Gastrocnemius medialis (tissue), 4 donors: ENCODE results near the gene DCUN1D1. TPM values are rescaled to one million over a fixed set of nuclear protein-coding genes. Genes with fewer than 3 reads are reported as not detected.
A peak's percentile ranks its signal among the peaks of the same experiment; 100 is the strongest.

Experiments
- ATAC-seq, 2 donors: fragments of 150-250 bp; one replicate each; pipeline ENCODE4 v1.9.1; 2016
- DNase-seq, 2 donors: peaks; one replicate each; pipeline ENCODE4 v3.0.0-alpha.2; 2019
- H3K27ac ChIP-seq, 4 donors: fragments of 200-600 bp; sonication (generic); 1 replicate in 1 of 4; 2 replicates in 3 of 4; pipeline ENCODE4 v1.5.1; 2016 to 2018; ENCODE audit warnings: mild to moderate bottlenecking in 2 of 4, moderate library complexity in 1 of 4
- H3K27me3 ChIP-seq, 3 donors: fragments of 200-600 bp; sonication (generic) in 2 of 3; 1 replicate in 1 of 3; 2 replicates in 2 of 3; pipeline versions ENCODE4 v1.5.1 to v1.6.0; 2016 to 2019; ENCODE audit warnings: mild to moderate bottlenecking in 1 of 3, moderate library complexity in 1 of 3
- H3K36me3 ChIP-seq, 2 donors: fragments of 200-600 bp; sonication (generic) in 1 of 2; one replicate each; pipeline ENCODE4 v1.5.1; 2017 to 2018
- H3K4me1 ChIP-seq, 2 donors: fragments of 200-600 bp; sonication (generic) in 1 of 2; one replicate each; pipeline ENCODE4 v1.5.1; 2016 to 2017; ENCODE audit warnings: mild to moderate bottlenecking in 2 of 2
- H3K4me3 ChIP-seq, 4 donors: fragments of 200-600 bp; sonication (generic) in 3 of 4; 1 replicate in 1 of 4; 2 replicates in 3 of 4; pipeline ENCODE4 v1.5.1; 2016 to 2019; ENCODE audit warnings: mild to moderate bottlenecking in 2 of 4
- H3K9me3 ChIP-seq, 3 donors: fragments of 200-600 bp; sonication (generic) in 2 of 3; 1 replicate in 1 of 3; 2 replicates in 2 of 3; pipeline ENCODE4 v1.5.1; 2016 to 2019
- POLR2A ChIP-seq, 2 donors: fragments of 450-650 bp; IDR thresholded peaks; one replicate each; pipeline ENCODE4 v1.6.1; 2017; ENCODE audit warnings: antibody characterized with exemption in 2 of 2, mild to moderate bottlenecking in 2 of 2, moderate library complexity in 2 of 2
- in situ Hi-C, 4 donors: fragments of 200-750 bp; cut with MboI; loops; one replicate each; pipeline versions ENCODE4 v1.15.0 to v1.8.0; 2017; ENCODE audit warnings: low sequenced_read_pairs in 4 of 4
- intact Hi-C: fragments of 100-400 bp; cut with DNase I; formaldehyde crosslinking; loops from one replicate; pipeline ENCODE4 v1.15.1; 2023; ENCODE audit warnings: low total_unique reads
- total RNA-seq, 4 donors: library from RNA; depleted of rRNA; stranded (reverse); fragments of >200 nt; gene quantifications; one replicate each; pipeline versions ENCODE4 v1.1.0 to v1.2.3, GENCODE V29; 2016
- TF ChIP-seq, protein P1 (sequence below), 5 experiments: fragments of 450-650 bp in 3 of 5; fragments of 200-600 bp in 2 of 5; sonication (generic) in 2 of 5; IDR thresholded peaks in 4 of 5; conservative IDR thresholded peaks in 1 of 5; 1 replicate in 4 of 5; 2 replicates in 1 of 5; pipeline ENCODE4 v1.5.1; 2016 to 2019; ENCODE audit warnings: antibody characterized with exemption in 5 of 5, mild to moderate bottlenecking in 3 of 5, moderate library complexity in 3 of 5

Gene DCUN1D1
- total RNA-seq, 4 donors from 2014 or later = 42.2 to 116 (median 54.4) TPM

DNA sequence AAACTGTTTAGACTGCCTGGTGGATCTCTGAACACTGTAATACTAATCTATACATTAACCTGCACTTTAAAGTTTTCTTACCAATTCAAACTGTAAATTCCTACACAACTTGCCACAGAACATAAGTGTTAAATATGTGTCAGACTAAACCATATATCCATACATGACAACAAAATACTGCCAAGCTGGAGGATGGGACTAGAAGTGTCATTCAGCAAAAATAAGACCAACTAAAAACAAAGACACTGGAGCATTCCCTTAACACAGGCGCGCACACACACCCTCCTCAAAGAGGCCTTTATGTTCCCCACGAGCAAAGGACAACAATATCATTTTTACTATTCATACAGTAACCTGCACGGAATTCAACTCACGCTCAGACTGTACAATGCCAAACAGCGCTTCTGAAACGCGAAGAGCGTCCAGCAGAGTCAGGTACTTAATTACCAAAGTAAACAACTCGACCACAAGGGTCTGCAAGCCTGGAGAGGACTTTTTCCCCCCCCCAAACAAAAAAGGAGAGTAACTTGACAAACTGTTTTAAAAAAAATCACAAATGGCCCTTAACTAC, 1.1 kb downstream of the DCUN1D1 start:
- ATAC-seq (peak in 1 of 2 donors; percentile 48), DNase-seq (no peak)
- in situ Hi-C loops = no loop called here
- Histone ChIP-seq H3K36me3 (no peaks in the 10 kb centered on the region), H3K9me3 (no peaks in the 10 kb centered on the region), H3K27ac (peak overlapping the region; percentile 87 to 96 (median 95)), H3K4me1 (peaks cover 33 to 41% of the 10 kb centered on the region in 2 donors), H3K27me3 (no peaks in the 10 kb centered on the region), H3K4me3 (peak overlapping the region; percentile 66 to 97 (median 82))
- intact Hi-C loops = loop anchor here (2.0 to 5.0 kb wide), 2 partner anchors 16 to 187 kb away; partner anchors contain the start of gene ATP11B
- no peak for TF ChIP-seq POLR2A (IDR thresholded peaks at IDR 0.05)
- TF ChIP-seq, protein P1, sequence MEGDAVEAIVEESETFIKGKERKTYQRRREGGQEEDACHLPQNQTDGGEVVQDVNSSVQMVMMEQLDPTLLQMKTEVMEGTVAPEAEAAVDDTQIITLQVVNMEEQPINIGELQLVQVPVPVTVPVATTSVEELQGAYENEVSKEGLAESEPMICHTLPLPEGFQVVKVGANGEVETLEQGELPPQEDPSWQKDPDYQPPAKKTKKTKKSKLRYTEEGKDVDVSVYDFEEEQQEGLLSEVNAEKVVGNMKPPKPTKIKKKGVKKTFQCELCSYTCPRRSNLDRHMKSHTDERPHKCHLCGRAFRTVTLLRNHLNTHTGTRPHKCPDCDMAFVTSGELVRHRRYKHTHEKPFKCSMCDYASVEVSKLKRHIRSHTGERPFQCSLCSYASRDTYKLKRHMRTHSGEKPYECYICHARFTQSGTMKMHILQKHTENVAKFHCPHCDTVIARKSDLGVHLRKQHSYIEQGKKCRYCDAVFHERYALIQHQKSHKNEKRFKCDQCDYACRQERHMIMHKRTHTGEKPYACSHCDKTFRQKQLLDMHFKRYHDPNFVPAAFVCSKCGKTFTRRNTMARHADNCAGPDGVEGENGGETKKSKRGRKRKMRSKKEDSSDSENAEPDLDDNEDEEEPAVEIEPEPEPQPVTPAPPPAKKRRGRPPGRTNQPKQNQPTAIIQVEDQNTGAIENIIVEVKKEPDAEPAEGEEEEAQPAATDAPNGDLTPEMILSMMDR (IDR thresholded peaks at IDR 0.05 in 4 of 5, conservative IDR thresholded peaks at IDR 0.05 in 1 of 5) = no peak

- H3K27ac ChIP-seq = peak overlapping the region in 3 of 4 donors; percentile 1 to 96 (median 87)
- no peaks in the 10 kb centered on the region for H3K9me3 ChIP-seq
- H3K27me3 ChIP-seq = no peaks in the 10 kb centered on the region
- ATAC-seq (no peak), DNase-seq (no peak)
- intact Hi-C loops = loop anchor here (2.0 to 5.0 kb wide), 2 partner anchors 16 to 186 kb away; partner anchors contain the start of gene ATP11B
- peaks cover 29 to 41% of the 10 kb centered on the region in 2 donors for H3K4me1 ChIP-seq
- H3K4me3 ChIP-seq = peak overlapping the region; percentile 66 to 97 (median 82)
- in situ Hi-C loops = no loop called here
- no peaks in the 10 kb centered on the region for H3K36me3 ChIP-seq
- no peak for TF ChIP-seq POLR2A (IDR thresholded peaks at IDR 0.05)
- TF ChIP-seq, protein P1 (IDR thresholded peaks at IDR 0.05 in 4 of 5, conservative IDR thresholded peaks at IDR 0.05 in 1 of 5) = no peak
These were observed 2.0 kb downstream of the DCUN1D1 start for GRCh38 chr3:182978387-182978786.

GRCh38 chr3:182973047-182973446, 7.3 kb downstream of the DCUN1D1 start:
- H3K4me1 ChIP-seq = peaks cover 28 to 45% of the 10 kb centered on the region in 2 donors
- no peaks in the 10 kb centered on the region for H3K9me3 ChIP-seq
- no peaks in the 10 kb centered on the region for H3K36me3 ChIP-seq
- in situ Hi-C loops (no loop called here), intact Hi-C loops (no loop called here)
- no peaks in the 10 kb centered on the region for H3K27me3 ChIP-seq
- DNase-seq = no peak
- H3K4me3 ChIP-seq = no peak overlapping the region
- H3K27ac ChIP-seq = no peak overlapping the region
- no peak for ATAC-seq
- TF ChIP-seq, protein P1 (IDR thresholded peaks at IDR 0.05 in 4 of 5, conservative IDR thresholded peaks at IDR 0.05 in 1 of 5) = no peak
- TF ChIP-seq POLR2A (IDR thresholded peaks at IDR 0.05) = no peak

- intact Hi-C loops (no loop called here), in situ Hi-C loops (no loop called here)
- ATAC-seq (no peak), DNase-seq (no peak)
- H3K27me3 ChIP-seq = no peaks in the 10 kb centered on the region
- no peak overlapping the region for H3K27ac ChIP-seq
- no peaks in the 10 kb centered on the region for H3K36me3 ChIP-seq
- peaks cover 28 to 47% of the 10 kb centered on the region in 2 donors for H3K4me1 ChIP-seq
- no peaks in the 10 kb centered on the region for H3K9me3 ChIP-seq
- no peak overlapping the region for H3K4me3 ChIP-seq
- no peak for TF ChIP-seq POLR2A (IDR thresholded peaks at IDR 0.05)
These were observed 8.0 kb downstream of the DCUN1D1 start for GRCh38 chr3:182972387-182972786.

GRCh38 chr3:182971637-182972036, 8.7 kb downstream of the DCUN1D1 start:
- intact Hi-C loops (no loop called here), in situ Hi-C loops (no loop called here)
- Histone ChIP-seq H3K36me3 (no peaks in the 10 kb centered on the region), H3K4me1 (peaks cover 21 to 46% of the 10 kb centered on the region in 2 donors), H3K9me3 (no peaks in the 10 kb centered on the region), H3K27ac (no peak overlapping the region), H3K4me3 (no peak overlapping the region), H3K27me3 (no peaks in the 10 kb centered on the region)
- DNase-seq = no peak
- no peak for ATAC-seq
- TF ChIP-seq, protein P1 (IDR thresholded peaks at IDR 0.05 in 4 of 5, conservative IDR thresholded peaks at IDR 0.05 in 1 of 5) = no peak
- no peak for TF ChIP-seq POLR2A (IDR thresholded peaks at IDR 0.05)
